K562 (cell line): ENCODE results near the gene RNF224. TPM values are rescaled to one million over a fixed set of nuclear protein-coding genes. Genes with fewer than 3 reads are reported as not detected.

ENCODE experiments used
- BACH1 ChIP-seq: fragments of 200-800 bp; sonication (Bioruptor generic); IDR thresholded peaks from 2 replicates; pipeline ENCODE4 v1.6.1; 2016; ENCODE audit warnings: missing genetic modification characterization, missing compliant biosample characterization
- C11orf30 ChIP-seq: fragments of 450-650 bp; IDR thresholded peaks from 2 replicates; pipeline ENCODE4 v1.6.1; 2016; ENCODE audit warnings: low read depth, mild to moderate bottlenecking
- DDX20 ChIP-seq: fragments of 450-650 bp; IDR thresholded peaks from 2 replicates; pipeline ENCODE4 v1.6.1; 2016; ENCODE audit warnings: missing genetic modification characterization, low read depth, mild to moderate bottlenecking, missing compliant biosample characterization, moderate library complexity
- HLTF ChIP-seq: fragments of 450-650 bp; IDR thresholded peaks from 2 replicates; pipeline ENCODE4 v1.6.1; 2016
- KAT8 ChIP-seq: fragments of 450-650 bp; IDR thresholded peaks from 2 replicates; pipeline ENCODE4 v1.6.1; 2016; ENCODE audit warnings: low read depth, mild to moderate bottlenecking
- NFRKB ChIP-seq: fragments of 450-650 bp; IDR thresholded peaks from 2 replicates; pipeline ENCODE4 v1.6.1; 2016; ENCODE audit warnings: low read depth
- POLR2AphosphoS5 ChIP-seq: IDR thresholded peaks from 2 replicates; pipeline ENCODE4 v1.6.1; 2011; ENCODE audit warnings: mild to moderate bottlenecking, low read depth, low read length, moderate library complexity; ENCODE audit not compliant: control insufficient read depth, insufficient read depth
- RBBP5 ChIP-seq: fragments of 200-600 bp; sonication (generic); IDR thresholded peaks from 2 replicates; pipeline ENCODE4 v1.6.1; 2012; ENCODE audit warnings: borderline replicate concordance, mild to moderate bottlenecking, low read length, control low read depth, inconsistent platforms; ENCODE audit not compliant: insufficient read depth, poor library complexity, severe bottlenecking
- RBM17 ChIP-seq: fragments of 200-400 bp; formaldehyde crosslinking; IDR thresholded peaks from 2 replicates; pipeline ENCODE4 v1.6.1; 2017; ENCODE audit warnings: low read depth, mild to moderate bottlenecking, low read length, borderline replicate concordance
- RBM22 ChIP-seq: fragments of 200-400 bp; formaldehyde crosslinking; IDR thresholded peaks from 2 replicates; pipeline ENCODE4 v1.6.1; 2018; ENCODE audit warnings: low read length, low read depth; ENCODE audit not compliant: poor library complexity, severe bottlenecking
- RHOXF2B ChIP-seq: fragments of 250-450 bp; sonication (Bioruptor Pico); conservative IDR thresholded peaks from 2 replicates; pipeline ENCODE4 v1.5.1; 2021
- SP2 ChIP-seq: IDR thresholded peaks from 2 replicates; pipeline ENCODE4 v1.6.1; 2011; ENCODE audit warnings: mild to moderate bottlenecking, low read depth, low read length, moderate library complexity; ENCODE audit not compliant: poor library complexity, severe bottlenecking; ENCODE audit errors: extremely low read depth
- ZC3H4 ChIP-seq: sonication (generic); formaldehyde crosslinking; IDR thresholded peaks from 2 replicates; pipeline ENCODE4 v1.9.0; 2021; ENCODE audit warnings: missing genetic modification reagents, borderline replicate concordance
- ZNF77 ChIP-seq: fragments of 250-450 bp; sonication (Bioruptor Pico); IDR thresholded peaks from 2 replicates; pipeline ENCODE4 v1.5.0; 2020
- polyA plus RNA-seq, 8 experiments: library from polyadenylated mRNA; depleted of rRNA in 4 of 8; stranded (reverse) in 5 of 8; unstranded in 3 of 8; fragments of >200 nt; fragmentation: Nextera tagmentation in 2 of 8; fragmentation: Illumina TruSeq in 1 of 8; extraction: Ambion mirVana in 2 of 8; extraction: Trizol in 1 of 8; gene quantifications; 2 replicates each; pipeline versions ENCODE4 v1.2.1 to v1.2.3, GENCODE V29; 2011 to 2014; ENCODE audit warnings: inconsistent platforms in 1 of 8, missing spikeins in 1 of 8
- total RNA-seq, 7 experiments: library from RNA; depleted of rRNA in 6 of 7; stranded (reverse); fragments of >200 nt in 6 of 7; fragmentation: Illumina TruSeq in 2 of 7; extraction: Trizol in 2 of 7; gene quantifications; 2 replicates each; pipeline versions ENCODE4 v1.2.1 to v1.2.3, GENCODE V29; 2011 to 2021; ENCODE audit warnings: low replicate concordance in 1 of 7
- TF ChIP-seq, protein P1 (sequence below): fragments of 450-650 bp; IDR thresholded peaks from 2 replicates; pipeline ENCODE4 v1.6.1; 2018; ENCODE audit not compliant: partially characterized antibody
- TF ChIP-seq, protein P2 (sequence below): sonication (generic); IDR thresholded peaks from 2 replicates; pipeline ENCODE4 v1.6.1; 2016
- TF ChIP-seq, protein P3 (sequence below): fragments of 250-450 bp; sonication (Bioruptor Pico); IDR thresholded peaks from 2 replicates; pipeline ENCODE4 v1.4.0; 2020; ENCODE audit warnings: mild to moderate bottlenecking
- TF ChIP-seq, protein P4 (sequence below): fragments of 450-650 bp; IDR thresholded peaks from 2 replicates; pipeline ENCODE4 v1.6.1; 2017; ENCODE audit warnings: mild to moderate bottlenecking, moderate library complexity

Gene RNF224
- total and polyA plus RNA-seq, 9 of the 15 experiments (the other 6 are each of a cell fraction or from before 2014, with no cell fraction given): not detected

DNA sequence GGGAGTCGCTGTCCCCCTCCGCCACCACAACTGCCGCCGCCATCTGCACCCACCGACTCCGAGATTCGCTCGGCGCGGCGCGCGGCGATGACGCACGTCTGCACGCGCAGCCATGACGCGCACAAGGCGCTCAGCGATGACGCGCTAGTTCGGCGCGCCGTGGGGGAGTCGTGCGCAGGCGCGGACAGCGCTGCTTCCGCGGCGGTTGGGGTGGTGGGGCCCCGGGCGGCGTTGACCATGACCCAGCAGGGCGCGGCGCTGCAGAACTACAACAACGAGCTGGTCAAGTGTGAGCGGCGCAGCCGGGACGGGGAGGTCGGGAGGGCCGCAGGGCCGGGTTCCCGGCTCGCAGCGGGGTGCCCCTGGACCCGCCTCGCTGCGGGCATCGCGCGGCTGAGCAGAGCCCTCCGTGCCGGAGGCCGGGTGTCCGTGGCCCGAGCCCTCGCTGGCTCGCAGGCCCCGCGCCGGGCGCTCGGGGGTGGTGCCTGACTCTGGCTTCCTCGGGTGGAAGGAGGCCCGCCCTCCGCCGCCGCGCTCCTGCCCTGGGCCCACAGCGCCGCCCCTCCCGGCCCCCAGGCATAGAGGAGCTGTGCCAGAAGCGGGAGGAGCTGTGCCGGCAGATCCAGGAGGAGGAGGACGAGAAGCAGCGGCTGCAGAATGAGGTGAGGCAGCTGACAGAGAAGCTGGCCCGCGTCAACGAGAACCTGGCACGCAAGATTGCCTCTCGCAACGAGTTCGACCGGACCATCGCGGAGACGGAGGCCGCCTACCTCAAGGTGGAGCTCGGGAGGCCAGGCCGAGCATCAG is 38.6 kb upstream of the RNF224 start, which contains the start of the genes ANAPC2 and SSNA1 (continued):
- TF ChIP-seq, protein P1, sequence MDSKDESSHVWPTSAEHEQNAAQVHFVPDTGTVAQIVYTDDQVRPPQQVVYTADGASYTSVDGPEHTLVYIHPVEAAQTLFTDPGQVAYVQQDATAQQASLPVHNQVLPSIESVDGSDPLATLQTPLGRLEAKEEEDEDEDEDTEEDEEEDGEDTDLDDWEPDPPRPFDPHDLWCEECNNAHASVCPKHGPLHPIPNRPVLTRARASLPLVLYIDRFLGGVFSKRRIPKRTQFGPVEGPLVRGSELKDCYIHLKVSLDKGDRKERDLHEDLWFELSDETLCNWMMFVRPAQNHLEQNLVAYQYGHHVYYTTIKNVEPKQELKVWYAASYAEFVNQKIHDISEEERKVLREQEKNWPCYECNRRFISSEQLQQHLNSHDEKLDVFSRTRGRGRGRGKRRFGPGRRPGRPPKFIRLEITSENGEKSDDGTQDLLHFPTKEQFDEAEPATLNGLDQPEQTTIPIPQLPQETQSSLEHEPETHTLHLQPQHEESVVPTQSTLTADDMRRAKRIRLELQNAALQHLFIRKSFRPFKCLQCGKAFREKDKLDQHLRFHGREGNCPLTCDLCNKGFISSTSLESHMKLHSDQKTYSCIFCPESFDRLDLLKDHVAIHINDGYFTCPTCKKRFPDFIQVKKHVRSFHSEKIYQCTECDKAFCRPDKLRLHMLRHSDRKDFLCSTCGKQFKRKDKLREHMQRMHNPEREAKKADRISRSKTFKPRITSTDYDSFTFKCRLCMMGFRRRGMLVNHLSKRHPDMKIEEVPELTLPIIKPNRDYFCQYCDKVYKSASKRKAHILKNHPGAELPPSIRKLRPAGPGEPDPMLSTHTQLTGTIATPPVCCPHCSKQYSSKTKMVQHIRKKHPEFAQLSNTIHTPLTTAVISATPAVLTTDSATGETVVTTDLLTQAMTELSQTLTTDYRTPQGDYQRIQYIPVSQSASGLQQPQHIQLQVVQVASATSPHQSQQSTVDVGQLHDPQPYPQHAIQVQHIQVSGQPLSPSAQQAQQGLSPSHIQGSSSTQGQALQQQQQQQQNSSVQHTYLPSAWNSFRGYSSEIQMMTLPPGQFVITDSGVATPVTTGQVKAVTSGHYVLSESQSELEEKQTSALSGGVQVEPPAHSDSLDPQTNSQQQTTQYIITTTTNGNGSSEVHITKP: peak; percentile 49
- TF ChIP-seq RBM17 (no peak), RBM22 (no peak), ZNF77 (CRISPR knock-in tag) (no peak), POLR2AphosphoS5 (peak; percentile 83), HLTF (peak; percentile 70; the same call in 1 of the 2 replicates), SP2 (no peak), ZC3H4 (no peak), DDX20 (tag) (no peak), RHOXF2B (CRISPR knock-in tag) (no peak), BACH1 (tag) (no peak), NFRKB (no peak), RBBP5 (peak; percentile 92), KAT8 (no peak), C11orf30 (peak; percentile 100)
- TF ChIP-seq, protein P2, sequence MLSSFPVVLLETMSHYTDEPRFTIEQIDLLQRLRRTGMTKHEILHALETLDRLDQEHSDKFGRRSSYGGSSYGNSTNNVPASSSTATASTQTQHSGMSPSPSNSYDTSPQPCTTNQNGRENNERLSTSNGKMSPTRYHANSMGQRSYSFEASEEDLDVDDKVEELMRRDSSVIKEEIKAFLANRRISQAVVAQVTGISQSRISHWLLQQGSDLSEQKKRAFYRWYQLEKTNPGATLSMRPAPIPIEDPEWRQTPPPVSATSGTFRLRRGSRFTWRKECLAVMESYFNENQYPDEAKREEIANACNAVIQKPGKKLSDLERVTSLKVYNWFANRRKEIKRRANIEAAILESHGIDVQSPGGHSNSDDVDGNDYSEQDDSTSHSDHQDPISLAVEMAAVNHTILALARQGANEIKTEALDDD: no peak
- TF ChIP-seq, protein P3, sequence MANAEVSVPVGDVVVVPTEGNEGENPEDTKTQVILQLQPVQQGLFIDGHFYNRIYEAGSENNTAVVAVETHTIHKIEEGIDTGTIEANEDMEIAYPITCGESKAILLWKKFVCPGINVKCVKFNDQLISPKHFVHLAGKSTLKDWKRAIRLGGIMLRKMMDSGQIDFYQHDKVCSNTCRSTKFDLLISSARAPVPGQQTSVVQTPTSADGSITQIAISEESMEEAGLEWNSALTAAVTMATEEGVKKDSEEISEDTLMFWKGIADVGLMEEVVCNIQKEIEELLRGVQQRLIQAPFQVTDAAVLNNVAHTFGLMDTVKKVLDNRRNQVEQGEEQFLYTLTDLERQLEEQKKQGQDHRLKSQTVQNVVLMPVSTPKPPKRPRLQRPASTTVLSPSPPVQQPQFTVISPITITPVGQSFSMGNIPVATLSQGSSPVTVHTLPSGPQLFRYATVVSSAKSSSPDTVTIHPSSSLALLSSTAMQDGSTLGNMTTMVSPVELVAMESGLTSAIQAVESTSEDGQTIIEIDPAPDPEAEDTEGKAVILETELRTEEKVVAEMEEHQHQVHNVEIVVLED: peak; percentile 85
- TF ChIP-seq, protein P4, sequence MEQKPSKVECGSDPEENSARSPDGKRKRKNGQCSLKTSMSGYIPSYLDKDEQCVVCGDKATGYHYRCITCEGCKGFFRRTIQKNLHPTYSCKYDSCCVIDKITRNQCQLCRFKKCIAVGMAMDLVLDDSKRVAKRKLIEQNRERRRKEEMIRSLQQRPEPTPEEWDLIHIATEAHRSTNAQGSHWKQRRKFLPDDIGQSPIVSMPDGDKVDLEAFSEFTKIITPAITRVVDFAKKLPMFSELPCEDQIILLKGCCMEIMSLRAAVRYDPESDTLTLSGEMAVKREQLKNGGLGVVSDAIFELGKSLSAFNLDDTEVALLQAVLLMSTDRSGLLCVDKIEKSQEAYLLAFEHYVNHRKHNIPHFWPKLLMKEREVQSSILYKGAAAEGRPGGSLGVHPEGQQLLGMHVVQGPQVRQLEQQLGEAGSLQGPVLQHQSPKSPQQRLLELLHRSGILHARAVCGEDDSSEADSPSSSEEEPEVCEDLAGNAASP: no peak
